Thyroid gland (tissue), 4 donors: ENCODE measurements around the gene RRBP1. TPM values are rescaled to one million over a fixed set of nuclear protein-coding genes. Genes with fewer than 3 reads are reported as not detected.

Source experiments
- DNase-seq, 2 donors: peaks; one replicate each; pipeline ENCODE4 v3.0.0-alpha.2; 2019
- H3K27ac ChIP-seq, 3 donors: fragments of 200-600 bp; sonication (generic); 1 replicate in 2 of 3; 2 replicates in 1 of 3; pipeline ENCODE4 v1.5.1; 2016 to 2019; ENCODE audit warnings: mild to moderate bottlenecking in 1 of 3, moderate library complexity in 1 of 3
- H3K27me3 ChIP-seq: fragments of 200-600 bp; sonication (generic); one replicate; pipeline ENCODE4 v1.5.1; 2019
- H3K36me3 ChIP-seq, 2 donors: fragments of 200-600 bp; sonication (generic); one replicate each; pipeline ENCODE4 v1.5.1; 2016 to 2019
- H3K4me1 ChIP-seq, 2 donors: fragments of 200-600 bp; sonication (generic); one replicate each; pipeline ENCODE4 v1.5.1; 2017 to 2019
- H3K4me3 ChIP-seq, 3 donors: fragments of 200-600 bp; sonication (generic); replicated peaks in 1 of 3; 1 replicate in 2 of 3; 2 replicates in 1 of 3; pipeline ENCODE4 v1.5.1; 2016; ENCODE audit warnings: mild to moderate bottlenecking in 1 of 3
- H3K9me3 ChIP-seq: fragments of 200-600 bp; sonication (generic); one replicate; pipeline ENCODE4 v1.5.1; 2017
- POLR2A ChIP-seq, 2 donors: fragments of 450-650 bp; IDR thresholded peaks; one replicate each; pipeline ENCODE4 v1.6.1; 2017; ENCODE audit warnings: antibody characterized with exemption in 2 of 2, mild to moderate bottlenecking in 2 of 2, moderate library complexity in 1 of 2
- WGBS, 2 donors: methylation state at CpG; one replicate each; pipeline ENCODE4 v1.1.5; 2017; 5-methylcytosine and 5-hydroxymethylcytosine counted together
- intact Hi-C: fragments of 100-400 bp; cut with DNase I; formaldehyde crosslinking; loops from one replicate; pipeline ENCODE4 v1.15.1; 2023
- total RNA-seq, 4 donors: library from RNA; depleted of rRNA; stranded (reverse); fragments of >200 nt; gene quantifications; one replicate each; pipeline ENCODE4 v1.2.3, GENCODE V29; 2016
- TF ChIP-seq, protein P1 (sequence below), 6 experiments: fragments of 200-600 bp in 3 of 6; fragments of 450-650 bp in 3 of 6; sonication (generic) in 3 of 6; IDR thresholded peaks; one replicate each; pipeline ENCODE4 v1.5.1; 2016 to 2019; ENCODE audit warnings: antibody characterized with exemption in 6 of 6, mild to moderate bottlenecking in 2 of 6, inconsistent platforms in 1 of 6, moderate library complexity in 1 of 6

RRBP1 gene
- total RNA-seq, 4 donors from 2014 or later: 149 to 287 (median 221) TPM

DNA sequence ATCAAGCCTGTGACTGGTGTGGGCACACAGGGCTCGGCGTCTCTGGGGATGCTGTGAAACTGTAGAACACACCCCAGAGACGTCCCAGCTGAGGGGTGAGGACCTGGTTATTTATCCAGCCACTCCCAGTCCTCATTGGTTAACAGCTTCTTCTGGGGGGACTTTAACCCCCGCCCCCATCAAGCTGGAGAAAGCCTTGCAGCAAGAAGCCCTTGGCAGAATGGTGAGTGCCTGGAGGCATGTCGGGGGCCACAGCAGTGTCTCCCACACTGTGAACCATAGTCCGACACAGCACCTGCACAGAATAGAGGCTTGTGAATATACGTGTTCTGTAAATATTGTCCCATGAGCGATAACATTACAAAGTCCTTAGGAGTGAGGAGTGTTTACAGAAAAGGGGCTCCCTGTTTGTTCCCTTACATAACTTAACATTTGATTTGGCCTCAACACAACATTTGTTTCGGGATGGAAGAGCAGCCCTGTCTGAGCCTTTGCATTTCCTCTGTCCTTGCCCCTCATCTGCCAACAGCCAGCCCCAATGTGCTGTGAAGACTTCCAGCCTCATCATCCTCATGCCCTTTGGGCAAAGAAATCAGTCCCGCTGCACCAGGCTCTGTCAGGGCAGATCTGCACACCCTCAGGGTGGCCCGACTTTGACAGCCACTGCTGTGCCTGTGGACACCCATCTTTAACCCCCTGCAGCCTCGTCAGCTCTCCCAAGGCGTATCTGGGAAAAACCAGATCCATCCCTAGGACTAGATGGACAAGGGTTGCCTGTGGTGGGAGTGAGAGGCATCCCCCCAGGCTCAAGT, 2.2 kb upstream of the RRBP1 start:
- H3K4me1 ChIP-seq: peaks cover 14 to 16% of the 10 kb centered on the region in 2 donors
- WGBS, 2 donors: 83 to 94% methylated on average over 12 to 13 of the region's 13 CpGs
- TF ChIP-seq POLR2A (IDR thresholded peaks at IDR 0.05): no peak
- DNase-seq: no peak
- no peak overlapping the region for H3K4me3 ChIP-seq
- H3K9me3 ChIP-seq: no peaks in the 10 kb centered on the region
- intact Hi-C loops: loop anchor here (10.0 kb wide), 1 partner anchor 211 kb away; no protein-coding TSS in a partner anchor
- H3K27me3 ChIP-seq: no peaks in the 10 kb centered on the region
- no peaks in the 10 kb centered on the region for H3K36me3 ChIP-seq
- H3K27ac ChIP-seq: no peak overlapping the region

DNA sequence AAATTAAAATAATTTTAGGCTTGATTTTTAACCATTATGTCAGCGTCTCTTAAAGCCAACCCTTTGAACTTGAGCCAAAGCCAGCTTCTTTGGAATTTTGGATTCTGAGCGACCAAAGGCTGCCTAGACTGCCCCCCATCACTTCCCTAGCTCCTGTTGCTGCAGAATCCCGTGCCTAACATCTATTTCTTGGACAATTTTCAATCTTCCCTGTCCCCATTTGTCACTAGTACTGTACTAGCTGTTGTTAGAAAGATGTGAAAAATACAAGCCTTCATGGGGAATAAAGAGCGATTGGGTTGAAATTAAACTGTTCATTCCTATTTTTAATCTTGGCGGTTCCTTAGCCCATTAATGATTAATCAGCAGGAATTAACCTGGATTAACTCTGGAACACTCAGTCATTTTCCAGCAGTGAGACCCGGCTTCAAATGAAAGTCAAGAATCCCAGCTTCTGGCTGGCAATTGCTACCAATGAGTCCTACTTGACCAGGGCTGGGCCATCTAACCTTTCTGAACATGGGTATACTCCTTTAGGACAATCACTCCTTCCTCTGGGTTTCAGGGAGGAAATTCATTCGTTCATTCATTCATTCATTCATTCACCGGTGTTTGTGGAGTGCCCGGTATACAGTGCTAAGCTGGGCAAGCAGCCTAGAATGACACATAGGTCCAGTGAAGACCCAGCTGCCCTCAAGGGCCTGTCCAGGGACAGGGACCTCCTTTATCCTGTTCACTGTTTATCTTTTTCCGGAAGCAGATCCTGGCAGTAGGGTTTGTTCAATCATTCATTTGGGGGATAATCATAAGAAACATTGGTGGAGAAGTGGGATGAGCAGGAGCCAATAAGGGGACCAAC, 1.4 kb upstream of the RRBP1 start:
- TF ChIP-seq, protein P1, sequence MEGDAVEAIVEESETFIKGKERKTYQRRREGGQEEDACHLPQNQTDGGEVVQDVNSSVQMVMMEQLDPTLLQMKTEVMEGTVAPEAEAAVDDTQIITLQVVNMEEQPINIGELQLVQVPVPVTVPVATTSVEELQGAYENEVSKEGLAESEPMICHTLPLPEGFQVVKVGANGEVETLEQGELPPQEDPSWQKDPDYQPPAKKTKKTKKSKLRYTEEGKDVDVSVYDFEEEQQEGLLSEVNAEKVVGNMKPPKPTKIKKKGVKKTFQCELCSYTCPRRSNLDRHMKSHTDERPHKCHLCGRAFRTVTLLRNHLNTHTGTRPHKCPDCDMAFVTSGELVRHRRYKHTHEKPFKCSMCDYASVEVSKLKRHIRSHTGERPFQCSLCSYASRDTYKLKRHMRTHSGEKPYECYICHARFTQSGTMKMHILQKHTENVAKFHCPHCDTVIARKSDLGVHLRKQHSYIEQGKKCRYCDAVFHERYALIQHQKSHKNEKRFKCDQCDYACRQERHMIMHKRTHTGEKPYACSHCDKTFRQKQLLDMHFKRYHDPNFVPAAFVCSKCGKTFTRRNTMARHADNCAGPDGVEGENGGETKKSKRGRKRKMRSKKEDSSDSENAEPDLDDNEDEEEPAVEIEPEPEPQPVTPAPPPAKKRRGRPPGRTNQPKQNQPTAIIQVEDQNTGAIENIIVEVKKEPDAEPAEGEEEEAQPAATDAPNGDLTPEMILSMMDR (IDR thresholded peaks at IDR 0.05): no peak
- no peak for TF ChIP-seq POLR2A (IDR thresholded peaks at IDR 0.05)
- Histone ChIP-seq H3K36me3 (no peaks in the 10 kb centered on the region), H3K4me3 (no peak overlapping the region), H3K27ac (no peak overlapping the region), H3K4me1 (peaks cover 22 to 24% of the 10 kb centered on the region in 2 donors), H3K27me3 (no peaks in the 10 kb centered on the region), H3K9me3 (no peaks in the 10 kb centered on the region)
- intact Hi-C loops: loop anchor here (10.0 kb wide), 1 partner anchor 211 kb away; no protein-coding TSS in a partner anchor
- no peak for DNase-seq
- WGBS, 2 donors: 77 to 86% methylated on average over 10 of the region's 10 CpGs

DNA sequence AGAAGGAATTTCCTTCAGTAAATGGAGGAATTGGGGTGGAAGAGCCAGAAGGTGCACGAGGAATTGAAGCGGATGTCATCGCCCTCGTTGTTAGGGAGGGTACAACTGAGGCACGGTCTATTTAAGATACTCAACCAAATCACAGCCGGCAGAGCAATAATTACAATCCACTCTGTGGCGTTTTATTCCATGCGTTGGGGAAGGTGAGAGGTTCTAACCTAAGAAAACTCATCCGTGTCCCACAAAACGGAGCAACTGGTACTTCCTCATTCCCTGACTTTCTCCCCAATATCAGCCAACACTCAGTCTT, 802 bp upstream of the RRBP1 start:
- TF ChIP-seq POLR2A (IDR thresholded peaks at IDR 0.05): no peak
- TF ChIP-seq, protein P1 (IDR thresholded peaks at IDR 0.05): no peak
- no peak for DNase-seq
- Histone ChIP-seq H3K27me3 (no peaks in the 10 kb centered on the region), H3K36me3 (peaks cover 0 to 2% of the 10 kb centered on the region in 2 donors), H3K9me3 (no peaks in the 10 kb centered on the region), H3K4me1 (peaks cover 28% of the 10 kb centered on the region in 2 donors), H3K27ac (peak overlapping the region in 2 of 3 donors; percentile 53 to 60), H3K4me3 (peak overlapping the region in 2 of 3 donors; percentile 47 to 81)
- intact Hi-C loops: loop anchor here (10.0 kb wide), 1 partner anchor 212 kb away; no protein-coding TSS in a partner anchor
- WGBS, 2 donors: 53 to 54% methylated on average over 10 of the region's 10 CpGs

DNA sequence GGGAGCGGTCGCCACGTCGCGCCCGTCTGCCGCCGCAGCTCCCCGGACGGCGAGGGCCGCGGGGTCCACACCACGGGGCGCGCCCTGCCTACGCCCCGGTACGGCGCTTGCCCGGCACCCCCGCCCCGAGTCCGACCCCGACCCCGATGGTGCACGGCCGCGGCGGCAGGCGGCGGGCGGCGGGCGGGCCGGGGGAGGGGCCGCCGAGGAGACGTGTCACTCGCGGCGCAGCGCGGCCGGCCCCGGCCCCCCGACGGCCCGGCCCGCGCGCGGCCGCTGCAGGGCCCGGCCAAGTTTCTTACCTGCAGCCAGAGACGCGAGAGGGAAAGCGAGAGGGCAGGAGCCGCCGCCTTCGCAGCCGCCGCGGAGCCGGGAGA, 328 bp downstream of the RRBP1 start:
- DNase-seq: no peak
- no peaks in the 10 kb centered on the region for H3K9me3 ChIP-seq
- peaks cover 35 to 37% of the 10 kb centered on the region in 2 donors for H3K4me1 ChIP-seq
- H3K36me3 ChIP-seq: peaks cover under 1 to 11% of the 10 kb centered on the region in 2 donors
- WGBS, 2 donors: 0% methylated on average over 19 of the region's 65 CpGs; no CpG with 5 or more reads in 1 of the 2 donors
- intact Hi-C loops: loop anchor here (10.0 kb wide), 1 partner anchor 213 kb away; no protein-coding TSS in a partner anchor
- H3K4me3 ChIP-seq: peak overlapping the region in 2 of 3 donors; percentile 77 to 81
- H3K27ac ChIP-seq: peak overlapping the region; percentile 85 to 91 (median 87)
- TF ChIP-seq, protein P1 (IDR thresholded peaks at IDR 0.05): no peak
- no peak for TF ChIP-seq POLR2A (IDR thresholded peaks at IDR 0.05)
- no peaks in the 10 kb centered on the region for H3K27me3 ChIP-seq
